HG03135 (cell line): ENCODE results near the gene EMP3.
"Not testable (repeated sequence)": the region's sequence is repeated elsewhere in the genome, so short reads cannot be mapped to it uniquely, and the experiment has no call there.

Experiments
- ATAC-seq: cut with Tn5 transposase; IDR thresholded peaks from one replicate; pipeline ENCODE4 v1.9.1; 2021; ENCODE audit warnings: mild to moderate bottlenecking, moderate library complexity; ENCODE audit not compliant: unreplicated experiment

Gene EMP3

DNA sequence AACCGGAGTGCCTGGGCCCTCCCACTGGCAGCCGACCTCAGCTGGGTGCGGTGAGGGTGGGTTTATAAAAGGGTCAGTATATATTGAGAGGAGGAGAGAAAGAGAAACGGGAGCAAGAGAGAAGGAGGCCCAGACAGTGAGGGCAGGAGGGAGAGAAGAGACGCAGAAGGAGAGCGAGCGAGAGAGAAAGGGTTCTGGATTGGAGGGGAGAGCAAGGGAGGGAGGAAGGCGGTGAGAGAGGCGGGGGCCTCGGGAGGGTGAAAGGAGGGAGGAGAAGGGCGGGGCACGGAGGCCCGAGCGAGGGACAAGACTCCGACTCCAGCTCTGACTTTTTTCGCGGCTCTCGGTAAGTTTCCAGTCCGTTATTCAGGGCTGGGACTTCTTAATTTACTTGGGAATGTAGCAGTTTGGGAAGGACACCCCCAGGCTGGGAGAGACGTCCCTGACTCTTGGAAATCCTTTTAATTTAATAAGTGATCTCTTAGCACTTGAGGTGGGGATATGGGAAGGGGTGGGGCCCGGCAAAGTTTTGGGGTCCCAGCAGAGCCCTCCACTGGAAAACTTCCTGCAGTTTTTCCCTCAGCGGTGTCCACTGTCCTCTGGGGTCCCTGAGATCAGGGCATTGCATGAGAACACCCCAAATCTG is at the start of gene EMP3:
Gene EMP3, plus strand, starts transcription at position 288 of the 646 bp plus-strand sequence. CDS start 1,293 bp downstream, outside the sequence.
- no peak for ATAC-seq

GRCh38 chr19:48279747-48280146 is 45.6 kb upstream of the EMP3 start:
- ATAC-seq = no peak

- ATAC-seq = no peak
These were observed 41.4 kb upstream of the EMP3 start for GRCh38 chr19:48283908-48284307.

DNA sequence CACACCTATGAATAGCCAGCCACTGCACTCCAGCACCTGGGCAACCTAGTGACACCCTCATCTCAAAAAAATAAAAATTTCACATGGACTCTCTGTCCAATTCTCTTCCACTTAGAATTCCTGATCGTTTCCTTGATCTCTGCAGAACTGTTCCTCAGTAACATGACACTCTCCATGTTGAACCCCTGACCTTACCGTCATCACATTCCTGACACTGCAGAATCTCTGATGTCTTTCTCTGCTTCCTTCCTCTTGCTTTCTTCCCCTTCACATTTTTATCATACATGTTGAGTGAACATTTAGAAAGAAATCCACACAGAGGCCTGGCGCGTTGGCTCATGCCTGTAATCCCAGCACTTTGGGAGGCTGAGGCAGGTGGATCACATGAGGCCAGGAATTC is 40.5 kb upstream of the EMP3 start:
- no peak for ATAC-seq

DNA sequence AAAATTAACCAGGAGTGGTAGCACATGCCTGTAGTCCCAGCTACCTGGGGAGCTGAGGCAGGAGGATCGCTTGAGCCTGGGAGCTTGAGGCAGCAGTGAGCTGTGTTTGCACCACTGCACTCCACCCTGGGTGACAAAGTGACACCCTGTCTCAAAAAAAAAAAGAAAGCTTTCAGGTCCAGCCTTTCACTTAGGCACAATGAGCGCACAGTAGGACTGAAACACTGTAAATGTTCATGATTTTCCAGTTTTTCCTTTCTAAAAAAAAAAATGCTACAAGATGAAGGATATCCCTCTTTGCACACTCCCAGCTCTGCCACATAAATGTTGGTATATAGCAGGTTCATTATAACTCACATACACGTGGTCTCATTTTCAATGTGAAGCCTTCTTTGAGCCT is 37.6 kb upstream of the EMP3 start:
- no peak for ATAC-seq

DNA sequence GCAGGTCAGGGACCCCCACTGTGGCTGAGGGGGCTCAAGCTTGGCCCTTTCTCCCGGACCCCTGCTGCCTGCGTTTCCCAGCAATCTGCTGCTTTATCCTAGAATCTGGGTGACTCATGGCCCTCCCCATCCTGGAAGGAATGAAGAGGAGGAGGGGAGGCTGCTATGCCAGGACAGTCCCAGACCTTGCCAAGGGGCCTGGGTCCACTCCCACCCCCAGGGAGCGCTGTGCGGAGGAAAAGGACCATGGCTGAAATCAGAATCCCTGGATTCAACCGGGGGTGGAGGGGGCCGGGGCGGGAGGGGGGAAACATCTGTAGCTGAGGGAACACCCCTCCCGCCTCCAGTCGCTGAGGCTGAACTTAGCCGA is 35.0 kb upstream of the EMP3 start:
- no peak for ATAC-seq

- ATAC-seq = no peak
These were observed 34.4 kb upstream of the EMP3 start for GRCh38 chr19:48290771-48291488.

DNA sequence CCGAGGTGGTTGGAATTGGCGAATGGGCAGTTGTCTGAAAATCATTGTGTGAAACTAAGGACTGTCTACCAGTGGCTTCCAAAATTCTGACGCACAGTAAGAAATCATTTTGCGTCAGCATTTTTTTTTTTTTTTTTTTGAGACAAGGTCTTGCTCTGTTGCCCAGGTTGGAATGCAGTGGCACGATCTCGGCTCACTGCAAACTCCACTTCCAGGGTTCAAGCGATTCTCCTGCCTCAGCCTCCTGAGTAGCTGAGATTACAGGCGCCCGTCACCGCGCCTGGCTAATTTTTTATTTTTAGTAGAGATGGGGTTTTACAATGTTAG is 33.9 kb upstream of the EMP3 start:
- ATAC-seq = not testable (repeated sequence)

GRCh38 chr19:48292798-48293197 is 32.6 kb upstream of the EMP3 start:
- ATAC-seq = no peak

DNA sequence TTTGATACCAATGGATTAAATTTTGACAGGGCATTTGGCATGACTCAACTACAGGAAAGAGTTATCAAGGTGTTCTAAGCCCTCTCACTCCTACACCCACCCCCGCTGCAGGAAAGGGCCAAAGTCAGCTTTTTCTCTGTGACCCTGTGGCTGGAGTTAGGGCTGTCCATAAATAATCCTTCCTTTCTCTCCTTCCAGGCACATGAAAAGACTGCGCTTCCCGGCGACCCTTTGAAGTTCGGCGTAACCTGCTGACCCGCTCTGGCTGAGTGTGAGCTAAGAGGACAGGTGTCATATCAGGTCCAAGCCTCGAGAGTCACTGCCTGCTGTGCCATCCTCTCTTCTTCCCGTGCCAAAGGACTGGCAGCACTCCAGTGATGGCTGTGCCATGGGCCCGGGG is 29.9 kb upstream of the EMP3 start:
- no peak for ATAC-seq

GRCh38 chr19:48296963-48297734 is 28.2 kb upstream of the EMP3 start:
- ATAC-seq = no peak

- no peak for ATAC-seq
These were observed 27.4 kb upstream of the EMP3 start for GRCh38 chr19:48297975-48298374.

GRCh38 chr19:48301886-48302599 is 23.3 kb upstream of the EMP3 start:
- ATAC-seq = no peak

DNA sequence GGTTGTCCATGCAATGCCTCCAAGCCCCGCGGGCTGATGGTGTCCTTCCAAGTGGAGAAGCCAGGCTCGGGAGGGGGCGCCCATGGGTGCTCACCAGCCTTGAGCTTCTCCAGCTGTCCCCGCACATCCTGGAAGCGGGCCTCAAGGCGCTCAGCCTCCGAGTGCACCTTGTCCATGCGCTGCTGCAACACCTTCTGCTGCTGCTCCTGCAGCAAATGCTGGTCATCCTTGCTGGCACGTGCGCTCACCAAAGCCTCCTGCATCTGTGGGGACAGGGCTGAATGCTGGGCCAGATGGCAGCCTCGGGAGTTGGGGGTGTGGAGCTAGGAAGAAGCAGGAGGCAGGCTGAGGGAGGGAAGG is 22.8 kb upstream of the EMP3 start:
- ATAC-seq = no peak

GRCh38 chr19:48303367-48303766 is 22.0 kb upstream of the EMP3 start:
- ATAC-seq = no peak

DNA sequence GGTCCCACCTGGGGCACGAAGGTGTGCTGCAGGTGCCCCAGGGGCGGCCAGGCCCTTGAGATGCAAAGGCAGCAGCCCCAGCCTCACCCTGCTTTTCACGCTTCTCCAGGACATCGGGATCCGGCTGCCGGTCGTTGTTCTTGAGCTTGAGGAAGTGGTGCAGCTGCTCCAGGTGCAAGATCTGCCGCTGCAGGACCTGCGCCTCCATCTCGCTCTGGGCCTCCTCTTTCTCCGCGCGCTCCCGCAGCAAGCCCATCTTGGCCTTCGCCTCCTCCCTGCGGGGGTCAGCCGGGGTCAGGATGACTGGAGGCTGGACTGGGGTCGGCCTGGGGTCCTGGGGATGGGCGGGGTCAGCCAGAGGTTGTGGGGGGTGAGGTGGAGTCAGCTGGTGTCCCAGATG is 21.5 kb upstream of the EMP3 start:
- no peak for ATAC-seq

DNA sequence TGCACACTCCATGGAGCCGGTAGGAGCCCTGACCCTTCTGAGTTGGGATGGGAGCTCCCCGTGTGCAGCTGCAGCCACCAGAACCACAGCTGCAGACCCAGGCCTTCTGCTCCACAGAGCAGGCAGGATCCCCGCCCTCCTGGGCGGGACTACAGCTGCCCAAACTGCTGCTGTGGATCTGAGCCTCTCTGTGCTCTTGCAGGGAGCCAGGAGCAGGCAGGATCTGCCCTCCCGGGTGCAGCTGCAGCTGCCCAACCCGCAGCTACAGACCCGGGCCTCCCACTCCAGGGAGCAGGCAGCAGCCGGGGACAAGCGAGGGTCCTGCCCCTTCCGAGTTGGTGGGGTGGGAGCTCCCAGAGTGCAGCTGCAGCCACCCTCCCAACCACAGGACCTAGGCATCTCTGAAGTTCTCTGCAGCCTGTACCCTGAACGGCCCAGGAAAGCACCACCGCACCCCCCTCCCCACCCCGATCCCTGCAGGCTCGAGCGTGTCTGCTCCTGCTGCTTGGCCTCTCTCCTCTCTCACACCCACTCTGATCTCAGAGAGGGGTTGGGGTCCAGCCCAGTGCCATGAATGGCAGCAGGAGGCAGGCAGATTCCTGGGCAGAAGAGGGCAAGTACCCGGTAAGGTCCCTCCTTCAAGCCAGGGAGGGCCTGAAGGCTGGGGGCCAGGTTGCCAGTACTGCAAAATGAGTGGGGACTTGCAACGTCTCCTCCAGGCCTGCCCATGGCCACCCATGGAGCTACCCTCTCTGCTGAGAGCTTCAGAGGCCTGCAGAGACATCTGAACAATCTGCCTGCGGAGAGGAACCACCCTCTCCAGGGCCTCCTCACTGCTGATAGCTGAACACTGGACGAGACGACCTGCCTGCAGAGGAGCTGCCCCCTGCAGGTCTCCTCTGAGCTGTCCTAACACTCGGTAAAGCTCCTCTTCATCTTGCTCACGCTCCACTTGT is 16.4 kb upstream of the EMP3 start:
- ATAC-seq = no peak

- not testable (repeated sequence) for ATAC-seq
These were observed 15.6 kb upstream of the EMP3 start for GRCh38 chr19:48309731-48310130.

DNA sequence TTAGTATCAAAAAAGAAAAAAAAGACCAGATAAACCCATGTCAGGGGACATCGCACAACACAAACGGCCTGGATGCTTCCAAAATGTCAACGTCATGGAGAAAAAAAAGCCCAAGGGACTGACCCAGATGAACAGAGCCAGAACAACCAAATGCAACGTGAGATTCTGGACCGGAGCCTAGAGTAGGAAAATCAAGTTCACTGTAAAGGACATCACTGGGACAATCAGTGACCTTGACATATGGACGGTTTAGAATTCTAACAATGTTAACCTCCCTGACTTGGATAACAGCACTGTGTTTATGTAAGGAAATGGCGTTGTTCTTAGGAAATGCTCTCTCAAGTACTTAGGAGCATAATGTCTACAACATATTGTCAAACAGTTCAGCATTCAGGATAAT is 15.1 kb upstream of the EMP3 start:
- no peak for ATAC-seq

GRCh38 chr19:48311384-48311783 is 14.0 kb upstream of the EMP3 start:
- no peak for ATAC-seq
